GM12864 (cell line): ENCODE results near the gene SCAMP4.

Source experiments
- DNase-seq: peaks from one replicate; pipeline ENCODE4 v3.0.0-alpha.2; 2011; ENCODE audit warnings: low read depth
- H3K4me3 ChIP-seq: 2 replicates; pipeline ENCODE4 v1.5.1; 2011; ENCODE audit warnings: mild to moderate bottlenecking, low read depth, low read length, control low read depth
- TF ChIP-seq, protein P1 (sequence below): IDR thresholded peaks from 2 replicates; pipeline ENCODE4 v1.5.1; 2011; ENCODE audit warnings: low read depth, mild to moderate bottlenecking, moderate library complexity, low read length, control low read depth, inconsistent platforms; ENCODE audit errors: missing control alignments

Gene SCAMP4

DNA sequence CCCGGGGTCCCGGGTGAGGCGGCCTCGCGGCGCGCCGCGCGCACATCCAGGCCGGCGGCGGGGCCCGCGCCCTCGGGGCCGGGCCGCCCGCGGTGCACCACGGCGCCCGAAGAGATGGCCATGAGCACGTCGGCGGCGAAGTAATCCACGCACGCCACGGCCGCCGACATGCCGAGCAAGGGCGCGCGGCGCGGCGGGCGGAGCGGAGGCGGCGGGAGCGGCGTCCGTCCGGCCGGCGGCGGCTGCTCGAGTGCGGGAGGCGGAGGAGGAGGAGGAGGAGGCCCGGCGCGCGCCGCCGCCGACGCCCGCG is 41.9 kb upstream of the SCAMP4 start, which contains the start of gene KLF16:
TSS of gene KLF16 (minus strand) at position 252 of the 310 bp plus-strand sequence. CDS start at position 170, 82 bp downstream.
- peak within 1 kb of the TSS; percentile 81 for H3K4me3 ChIP-seq
- TF ChIP-seq, protein P1, sequence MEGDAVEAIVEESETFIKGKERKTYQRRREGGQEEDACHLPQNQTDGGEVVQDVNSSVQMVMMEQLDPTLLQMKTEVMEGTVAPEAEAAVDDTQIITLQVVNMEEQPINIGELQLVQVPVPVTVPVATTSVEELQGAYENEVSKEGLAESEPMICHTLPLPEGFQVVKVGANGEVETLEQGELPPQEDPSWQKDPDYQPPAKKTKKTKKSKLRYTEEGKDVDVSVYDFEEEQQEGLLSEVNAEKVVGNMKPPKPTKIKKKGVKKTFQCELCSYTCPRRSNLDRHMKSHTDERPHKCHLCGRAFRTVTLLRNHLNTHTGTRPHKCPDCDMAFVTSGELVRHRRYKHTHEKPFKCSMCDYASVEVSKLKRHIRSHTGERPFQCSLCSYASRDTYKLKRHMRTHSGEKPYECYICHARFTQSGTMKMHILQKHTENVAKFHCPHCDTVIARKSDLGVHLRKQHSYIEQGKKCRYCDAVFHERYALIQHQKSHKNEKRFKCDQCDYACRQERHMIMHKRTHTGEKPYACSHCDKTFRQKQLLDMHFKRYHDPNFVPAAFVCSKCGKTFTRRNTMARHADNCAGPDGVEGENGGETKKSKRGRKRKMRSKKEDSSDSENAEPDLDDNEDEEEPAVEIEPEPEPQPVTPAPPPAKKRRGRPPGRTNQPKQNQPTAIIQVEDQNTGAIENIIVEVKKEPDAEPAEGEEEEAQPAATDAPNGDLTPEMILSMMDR = no peak
- no peak for DNase-seq

DNA sequence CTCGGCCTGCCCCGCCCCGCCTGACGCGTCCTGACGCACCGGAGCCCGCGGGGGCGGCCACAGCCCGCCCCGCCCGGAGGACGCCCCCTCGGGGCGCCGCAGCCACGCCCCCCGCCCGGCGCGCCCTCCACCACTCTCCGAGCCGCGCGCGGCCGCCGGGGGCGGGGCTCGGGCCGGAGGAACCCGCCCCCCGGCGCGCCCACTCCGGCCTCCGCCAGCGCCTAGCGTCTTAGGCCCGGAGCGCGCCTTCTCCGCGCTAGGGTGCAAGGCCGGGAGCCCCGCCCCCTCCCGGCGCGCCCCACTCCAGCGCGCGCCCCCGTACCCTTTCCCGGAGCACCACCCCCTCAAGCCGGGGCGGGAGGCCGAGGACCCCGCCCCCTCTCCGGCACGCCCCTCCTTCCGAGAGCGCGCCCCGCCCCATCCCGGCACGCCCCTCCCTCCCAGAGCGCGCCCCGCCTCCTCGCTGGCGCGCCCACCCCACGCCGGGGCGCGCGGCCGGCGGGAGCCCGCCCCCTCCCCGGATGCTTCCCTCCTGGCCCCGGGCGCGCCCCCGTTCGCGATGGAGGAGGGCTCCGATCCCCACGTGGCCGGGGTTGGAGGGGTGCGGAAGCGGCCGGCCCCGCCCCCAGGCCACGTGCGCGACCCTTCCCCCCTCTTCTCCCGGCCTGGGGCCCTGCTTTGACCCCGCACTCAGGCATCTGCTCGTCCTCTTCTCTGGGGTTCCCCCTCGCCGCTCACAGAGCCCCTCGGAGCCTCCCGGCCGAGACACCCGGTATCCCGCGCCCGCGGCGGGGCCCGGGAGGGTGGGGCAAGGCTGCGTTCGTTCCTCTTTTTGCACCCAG is 41.3 kb upstream of the SCAMP4 start:
- no peak for DNase-seq
- TF ChIP-seq, protein P1 = no peak

DNA sequence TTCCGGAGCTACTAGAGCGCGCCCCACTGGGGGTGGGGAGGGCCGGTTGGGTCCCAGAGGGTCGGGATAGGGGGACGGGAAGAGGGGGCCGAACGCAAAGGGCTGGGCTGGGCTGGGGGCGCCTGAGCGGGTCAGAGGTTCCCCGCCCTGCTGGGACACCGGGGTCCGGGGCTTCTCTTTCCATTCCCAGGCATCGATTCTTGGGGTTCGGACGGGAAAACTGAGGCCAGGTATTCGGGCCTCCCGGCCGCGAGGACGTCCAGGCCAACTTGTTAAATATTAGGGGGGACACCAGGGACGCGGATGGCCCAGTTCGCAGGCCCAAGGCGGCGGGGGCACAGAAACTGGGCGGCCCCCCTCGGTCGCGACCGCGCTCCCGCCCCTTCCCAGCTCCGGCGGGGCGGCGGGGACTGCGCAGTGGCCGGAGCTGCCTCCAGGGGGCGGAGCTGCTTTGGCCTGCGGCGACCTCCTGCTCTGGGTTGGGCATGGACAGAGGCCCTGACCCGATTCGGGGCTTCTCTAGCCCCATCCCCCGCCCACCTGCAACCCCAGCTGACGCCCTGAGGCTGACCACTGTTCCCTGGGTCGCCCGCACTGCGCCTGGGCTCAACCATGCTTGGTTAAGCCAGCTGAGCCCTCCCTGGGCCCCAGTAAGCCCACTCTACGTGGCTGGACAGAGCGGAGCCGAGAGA is 40.6 kb upstream of the SCAMP4 start:
- DNase-seq = no peak
- TF ChIP-seq, protein P1 = peak; percentile 80
- peak overlapping the region; percentile 66 for H3K4me3 ChIP-seq

More for the DNA sequence above, 41.3 kb upstream of the SCAMP4 start:
- peak overlapping the region; percentile 66 for H3K4me3 ChIP-seq

DNA sequence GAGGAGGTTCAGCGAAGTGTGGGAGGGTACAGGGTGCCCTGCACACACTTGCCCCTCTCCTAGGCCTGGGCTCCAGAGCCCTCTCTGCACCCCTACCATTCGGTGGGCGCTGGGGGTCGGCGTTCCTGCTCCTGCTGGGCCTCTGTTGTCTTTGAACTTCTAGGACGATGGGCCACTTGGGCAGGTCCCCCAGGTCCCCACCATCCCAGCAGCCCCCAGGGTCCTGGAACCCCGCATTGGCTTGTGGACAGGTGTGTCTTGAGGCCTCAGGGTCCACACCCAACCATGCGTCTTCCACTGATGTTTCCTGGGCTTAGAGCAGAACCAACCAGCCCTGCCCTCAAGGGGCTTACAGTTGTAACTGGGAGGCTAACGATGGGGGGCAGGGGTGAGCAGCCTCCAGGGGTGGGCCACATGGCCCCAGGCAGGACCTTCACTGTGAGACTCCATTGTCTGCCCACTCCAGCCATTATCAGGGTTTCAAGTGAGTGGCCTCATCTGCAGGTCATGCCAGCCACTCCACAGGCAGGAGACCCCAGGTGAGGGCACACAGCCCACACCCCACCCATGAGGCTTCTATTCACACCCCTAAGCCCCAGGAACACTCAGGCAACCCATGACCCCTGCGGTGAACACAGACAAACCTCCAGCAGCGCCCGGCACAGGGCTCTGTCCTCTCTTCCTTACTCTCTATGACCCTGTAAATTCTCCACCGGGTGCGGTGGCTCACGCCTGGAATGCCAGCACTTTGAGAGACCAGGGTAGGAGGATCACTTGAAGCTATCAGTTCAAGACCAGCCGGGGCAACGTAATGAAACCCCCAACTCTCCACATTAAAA is 39.8 kb upstream of the SCAMP4 start:
- DNase-seq = no peak
- TF ChIP-seq, protein P1 = no peak
- peak overlapping the region; percentile 66 for H3K4me3 ChIP-seq

DNA sequence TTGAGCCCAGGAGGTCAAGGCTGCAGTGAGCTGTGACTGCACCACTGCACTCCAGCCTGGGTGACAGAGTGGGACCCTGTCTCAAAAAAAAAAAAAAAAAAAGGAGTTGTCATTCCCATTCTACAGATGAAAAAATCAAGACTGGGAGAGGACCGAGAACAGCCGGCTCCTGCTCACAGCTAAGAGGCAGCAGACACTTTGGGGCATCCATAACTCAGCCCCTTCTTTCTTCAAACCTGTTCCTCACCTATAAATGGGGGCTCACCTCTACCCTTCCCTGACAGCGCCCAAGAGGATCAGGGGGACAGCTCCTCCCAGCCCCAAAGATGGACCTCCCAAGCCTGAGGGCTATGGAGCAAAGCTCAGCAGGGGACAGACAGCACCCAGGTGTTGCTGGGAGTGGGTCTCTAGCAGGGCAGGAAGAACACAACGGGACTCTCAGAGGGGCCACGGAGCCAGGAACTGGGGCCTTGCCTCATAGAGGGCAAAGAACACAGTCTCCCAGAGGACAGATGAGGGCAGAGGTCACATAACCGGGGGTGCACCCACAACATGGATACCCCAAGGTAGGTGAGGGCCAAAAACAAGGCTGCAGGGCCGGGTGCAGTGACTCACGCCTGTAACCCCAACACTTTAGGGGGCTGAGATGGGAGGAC is 38.4 kb upstream of the SCAMP4 start:
- no peak overlapping the region for H3K4me3 ChIP-seq
- no peak for DNase-seq
- TF ChIP-seq, protein P1 = no peak

DNA sequence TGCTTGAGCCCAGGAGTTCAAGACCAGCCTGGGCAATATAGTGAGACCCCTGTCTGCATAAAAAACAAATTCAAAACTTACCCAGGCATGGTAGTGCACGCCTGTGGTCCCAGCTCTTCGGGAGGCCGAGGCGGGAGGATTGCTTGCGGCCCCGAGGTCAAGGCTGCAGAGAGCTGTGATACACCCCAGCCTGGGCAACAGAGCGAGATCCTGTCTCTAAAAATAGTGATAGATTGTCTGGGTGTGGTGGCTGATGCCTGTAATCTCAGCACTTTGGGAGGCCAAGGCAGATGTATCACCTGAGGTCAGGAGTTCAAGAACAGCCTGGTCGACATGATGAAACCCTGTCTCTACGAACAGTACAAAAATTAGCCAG is 37.9 kb upstream of the SCAMP4 start:
- no peak overlapping the region for H3K4me3 ChIP-seq
- TF ChIP-seq, protein P1 = no peak
- no peak for DNase-seq
